ENCODE results near the gene AK5. TPM values are rescaled to one million over a fixed set of nuclear protein-coding genes. Genes with fewer than 3 reads are reported as not detected.

The AK5 gene
- total RNA-seq, 2 experiments from 2014 or later: 4.6 to 5.6 TPM

- Mint-ChIP-seq H3K27me3 (no peaks in the 10 kb centered on the region), H3K4me3 (no peak overlapping the region), H3K4me1 (ENCODE audit: low read depth) (peaks cover 18% of the 10 kb centered on the region), H3K36me3 (ENCODE audit: low read depth) (peaks cover 2% of the 10 kb centered on the region), H3K9me3 (no peaks in the 10 kb centered on the region), H3K27ac (no peak overlapping the region)
- TF ChIP-seq CTCF (IDR thresholded peaks at IDR 0.05): no peak
- ATAC-seq (no peak), DNase-seq (no peak)
- intact Hi-C loops (cut with micrococcal nuclease): no loop called here
- ChIA-PET POLR2A (no interaction called here), CTCF (no interaction called here)
These were observed 91.9 kb downstream of the AK5 start for GRCh38 chr1:77373702-77374101.

- H3K4me1 Mint-ChIP-seq (ENCODE audit: low read depth): peaks cover 23% of the 10 kb centered on the region
- DNase-seq (no peak), ATAC-seq (no peak)
- no peaks in the 10 kb centered on the region for H3K27me3 Mint-ChIP-seq
- H3K36me3 Mint-ChIP-seq (ENCODE audit: low read depth): no peaks in the 10 kb centered on the region
- H3K27ac Mint-ChIP-seq: no peak overlapping the region
- CTCF ChIA-PET: no interaction called here
- no peak overlapping the region for H3K4me3 Mint-ChIP-seq
- TF ChIP-seq CTCF (IDR thresholded peaks at IDR 0.05): no peak
- no peaks in the 10 kb centered on the region for H3K9me3 Mint-ChIP-seq
- POLR2A ChIA-PET: interaction anchor here (1.1 kb wide), 1 partner anchor 9 kb away, joined by 3 read pairs; no protein-coding TSS in a partner anchor
- intact Hi-C loops (cut with micrococcal nuclease): no loop called here
These were observed 93.7 kb downstream of the AK5 start for GRCh38 chr1:77375541-77375940.

GRCh38 chr1:77375990-77376389 lies 94.2 kb downstream of the AK5 start:
- intact Hi-C loops (cut with micrococcal nuclease): no loop called here
- no peak for DNase-seq
- CTCF ChIA-PET: no interaction called here
- Mint-ChIP-seq H3K27me3 (no peaks in the 10 kb centered on the region), H3K36me3 (ENCODE audit: low read depth) (no peaks in the 10 kb centered on the region), H3K27ac (no peak overlapping the region), H3K4me3 (no peak overlapping the region), H3K9me3 (no peaks in the 10 kb centered on the region), H3K4me1 (ENCODE audit: low read depth) (peaks cover 20% of the 10 kb centered on the region)
- POLR2A ChIA-PET: no interaction called here
- TF ChIP-seq CTCF (IDR thresholded peaks at IDR 0.05): no peak
- ATAC-seq: no peak

GRCh38 chr1:77378723-77379535 lies 97.1 kb downstream of the AK5 start:
- Mint-ChIP-seq H3K27ac (no peak overlapping the region), H3K4me1 (ENCODE audit: low read depth) (peaks cover 11% of the 10 kb centered on the region), H3K36me3 (ENCODE audit: low read depth) (no peaks in the 10 kb centered on the region), H3K4me3 (no peak overlapping the region), H3K9me3 (no peaks in the 10 kb centered on the region), H3K27me3 (no peaks in the 10 kb centered on the region)
- DNase-seq (no peak), ATAC-seq (no peak)
- TF ChIP-seq CTCF (IDR thresholded peaks at IDR 0.05): no peak
- intact Hi-C loops (cut with micrococcal nuclease): no loop called here
- CTCF ChIA-PET: no interaction called here
- POLR2A ChIA-PET: no interaction called here

- Mint-ChIP-seq H3K4me3 (no peak overlapping the region), H3K27me3 (no peaks in the 10 kb centered on the region), H3K36me3 (ENCODE audit: low read depth) (no peaks in the 10 kb centered on the region), H3K4me1 (ENCODE audit: low read depth) (peaks cover 15% of the 10 kb centered on the region), H3K27ac (no peak overlapping the region), H3K9me3 (no peaks in the 10 kb centered on the region)
- no peak for DNase-seq
- no peak for ATAC-seq
- intact Hi-C loops (cut with micrococcal nuclease): no loop called here
- CTCF ChIA-PET: no interaction called here
- TF ChIP-seq CTCF (IDR thresholded peaks at IDR 0.05): no peak
- POLR2A ChIA-PET: no interaction called here
These were observed 100.5 kb downstream of the AK5 start for GRCh38 chr1:77382366-77382765.
